Measurements from ENCODE around the gene ZNF74.

ZNF74 gene

DNA sequence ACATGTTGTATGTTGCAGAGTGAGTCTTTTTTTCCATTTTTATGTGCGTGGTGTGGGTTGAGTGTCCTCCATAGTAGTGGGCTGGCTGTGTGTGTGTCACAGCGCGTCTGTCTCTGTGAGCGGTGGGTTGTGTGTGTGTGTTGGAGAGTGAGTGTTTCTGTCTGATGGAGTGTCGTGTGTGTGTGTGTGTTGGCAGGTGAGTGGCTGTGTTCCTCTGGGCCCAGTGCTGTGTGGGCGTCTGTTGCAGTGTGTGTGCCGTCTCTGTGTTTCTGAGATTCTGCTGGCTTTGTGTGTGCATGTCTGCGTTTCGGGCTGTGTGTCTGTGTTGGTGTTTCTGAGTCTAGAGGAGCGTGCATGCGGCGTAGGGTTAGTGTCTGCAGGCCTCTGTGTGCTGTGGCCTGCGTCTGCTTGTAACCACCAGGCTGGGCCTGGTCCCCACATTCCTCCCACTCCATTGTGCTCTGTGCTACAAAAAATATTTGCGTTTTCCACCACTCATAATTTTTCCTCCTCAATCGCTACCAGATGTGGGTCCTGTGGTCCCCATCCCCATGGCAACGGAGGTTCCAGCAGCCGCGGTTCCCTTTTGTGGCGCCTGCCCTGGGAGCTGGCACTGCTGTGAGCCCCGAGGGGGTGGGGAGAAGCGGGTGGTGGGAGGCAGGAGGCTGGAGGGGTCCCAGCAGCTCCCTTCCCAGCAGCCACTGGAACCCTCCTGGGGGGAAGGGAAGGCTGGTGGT is 28.5 kb downstream of the ZNF74 start:
- H3K4me2 ChIP-seq (ENCODE audit: low read length) = no peak overlapping the region
- no peak overlapping the region for H3K9ac ChIP-seq
- H3K9me3 ChIP-seq (ENCODE audit: control insufficient read depth, low read length) = no peaks in the 10 kb centered on the region
- H3K4me1 ChIP-seq = no peaks in the 10 kb centered on the region
- H2AFZ ChIP-seq = no peak overlapping the region
- no peaks in the 10 kb centered on the region for H3K36me3 ChIP-seq (ENCODE audit: control insufficient read depth, insufficient read depth, low read length)
- peaks cover 10% of the 10 kb centered on the region for H3K27me3 ChIP-seq (ENCODE audit: control insufficient read depth, insufficient read depth, low read length)
- TF ChIP-seq, protein P1, sequence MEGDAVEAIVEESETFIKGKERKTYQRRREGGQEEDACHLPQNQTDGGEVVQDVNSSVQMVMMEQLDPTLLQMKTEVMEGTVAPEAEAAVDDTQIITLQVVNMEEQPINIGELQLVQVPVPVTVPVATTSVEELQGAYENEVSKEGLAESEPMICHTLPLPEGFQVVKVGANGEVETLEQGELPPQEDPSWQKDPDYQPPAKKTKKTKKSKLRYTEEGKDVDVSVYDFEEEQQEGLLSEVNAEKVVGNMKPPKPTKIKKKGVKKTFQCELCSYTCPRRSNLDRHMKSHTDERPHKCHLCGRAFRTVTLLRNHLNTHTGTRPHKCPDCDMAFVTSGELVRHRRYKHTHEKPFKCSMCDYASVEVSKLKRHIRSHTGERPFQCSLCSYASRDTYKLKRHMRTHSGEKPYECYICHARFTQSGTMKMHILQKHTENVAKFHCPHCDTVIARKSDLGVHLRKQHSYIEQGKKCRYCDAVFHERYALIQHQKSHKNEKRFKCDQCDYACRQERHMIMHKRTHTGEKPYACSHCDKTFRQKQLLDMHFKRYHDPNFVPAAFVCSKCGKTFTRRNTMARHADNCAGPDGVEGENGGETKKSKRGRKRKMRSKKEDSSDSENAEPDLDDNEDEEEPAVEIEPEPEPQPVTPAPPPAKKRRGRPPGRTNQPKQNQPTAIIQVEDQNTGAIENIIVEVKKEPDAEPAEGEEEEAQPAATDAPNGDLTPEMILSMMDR (IDR thresholded peaks at IDR 0.05) = no peak
- H3K4me3 ChIP-seq (ENCODE audit: low read depth, low read length) = no peak overlapping the region
- H3K79me2 ChIP-seq = no peaks in the 10 kb centered on the region
- H3K27ac ChIP-seq = no peak overlapping the region

DNA sequence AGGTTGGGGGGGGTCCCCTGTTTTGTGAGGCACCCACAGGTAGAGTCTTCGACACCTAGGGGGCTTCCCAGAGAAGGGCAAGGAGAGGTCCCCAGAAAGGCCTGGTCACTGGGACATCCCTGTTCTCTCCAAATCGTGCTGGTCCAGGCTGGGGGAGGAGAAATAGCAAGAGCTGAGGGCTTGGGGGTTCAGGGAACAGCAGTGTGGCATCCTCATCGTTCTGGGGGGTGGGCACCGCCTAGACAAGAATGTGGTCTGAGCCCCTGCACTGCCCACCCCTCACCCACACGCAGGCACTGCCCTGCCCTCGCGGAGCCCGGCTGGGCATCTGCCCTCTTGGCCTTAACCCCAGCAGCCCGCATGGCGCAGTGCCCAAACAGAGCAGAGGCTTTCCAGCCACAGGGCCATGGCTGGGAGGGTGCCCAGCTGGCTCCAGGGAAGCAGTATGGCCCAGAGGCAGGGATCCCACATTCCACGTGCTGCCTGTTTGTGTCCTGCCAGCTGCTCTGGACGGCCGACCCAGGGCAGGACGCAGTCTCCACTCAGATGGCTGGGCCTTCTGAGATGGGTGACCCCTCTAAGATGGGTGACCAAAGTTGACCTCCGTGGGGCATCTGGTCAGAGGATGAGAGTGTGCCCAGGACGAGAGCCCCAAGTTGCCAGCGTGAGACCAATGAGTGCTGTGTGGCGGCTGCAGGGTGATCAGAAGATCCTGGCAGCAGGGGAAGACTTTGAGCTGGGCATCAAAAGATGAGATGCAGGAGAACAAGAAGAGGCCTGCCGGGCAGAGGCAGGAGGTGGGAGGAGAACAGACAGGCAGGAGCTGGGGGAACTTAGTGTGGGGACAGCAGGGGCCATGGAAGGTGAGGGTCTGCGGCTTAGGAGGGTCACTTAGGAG is 29.3 kb downstream of the ZNF74 start:
- Histone ChIP-seq H3K4me1 (no peaks in the 10 kb centered on the region), H3K36me3 (ENCODE audit: control insufficient read depth, insufficient read depth, low read length) (no peaks in the 10 kb centered on the region), H3K9me3 (ENCODE audit: control insufficient read depth, low read length) (no peaks in the 10 kb centered on the region), H3K4me3 (ENCODE audit: low read depth, low read length) (no peak overlapping the region), H3K79me2 (no peaks in the 10 kb centered on the region), H3K27me3 (ENCODE audit: control insufficient read depth, insufficient read depth, low read length) (peaks cover 10% of the 10 kb centered on the region), H3K27ac (no peak overlapping the region), H3K4me2 (ENCODE audit: low read length) (no peak overlapping the region), H3K9ac (no peak overlapping the region), H2AFZ (no peak overlapping the region)
- TF ChIP-seq, protein P1 (IDR thresholded peaks at IDR 0.05) = no peak

DNA sequence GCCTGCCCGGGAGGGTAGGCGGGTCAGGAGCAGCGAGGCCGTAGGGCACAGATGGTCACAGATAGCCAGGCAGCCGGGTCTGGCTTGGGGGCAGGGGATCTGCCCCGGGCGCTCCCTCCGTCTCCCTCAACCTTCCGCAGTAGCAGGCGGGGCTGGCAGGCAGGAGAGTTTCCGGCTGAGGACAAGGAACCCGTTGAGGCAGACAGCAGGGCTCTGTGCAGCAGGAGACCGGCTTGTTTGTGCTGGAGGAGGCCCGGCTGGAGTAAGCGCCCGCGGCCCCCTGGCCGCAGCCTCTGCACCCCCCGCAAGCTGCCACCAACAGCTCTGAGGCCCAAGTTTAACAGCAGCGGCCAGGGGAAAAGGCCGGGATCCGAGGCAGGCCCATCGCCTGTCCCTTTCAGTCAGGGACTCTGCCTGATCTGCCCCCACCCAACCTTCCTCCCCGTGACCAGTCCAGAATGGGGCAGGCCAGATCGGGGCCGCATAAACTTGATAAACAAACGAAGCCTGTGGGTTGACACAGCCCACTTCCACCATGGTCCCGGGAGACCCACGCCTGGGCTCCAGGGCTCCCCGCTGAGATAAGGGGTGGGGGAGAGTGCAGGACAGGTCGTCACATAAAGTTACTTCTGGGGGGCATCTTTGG is 30.1 kb downstream of the ZNF74 start:
- Histone ChIP-seq H3K27me3 (ENCODE audit: control insufficient read depth, insufficient read depth, low read length) (peaks cover 10% of the 10 kb centered on the region), H3K27ac (no peak overlapping the region), H3K9ac (no peak overlapping the region), H3K9me3 (ENCODE audit: control insufficient read depth, low read length) (no peaks in the 10 kb centered on the region), H3K79me2 (no peaks in the 10 kb centered on the region), H3K4me3 (ENCODE audit: low read depth, low read length) (no peak overlapping the region), H3K4me1 (no peaks in the 10 kb centered on the region), H3K36me3 (ENCODE audit: control insufficient read depth, insufficient read depth, low read length) (no peaks in the 10 kb centered on the region), H3K4me2 (ENCODE audit: low read length) (no peak overlapping the region), H2AFZ (no peak overlapping the region)
- TF ChIP-seq, protein P1 (IDR thresholded peaks at IDR 0.05) = no peak

DNA sequence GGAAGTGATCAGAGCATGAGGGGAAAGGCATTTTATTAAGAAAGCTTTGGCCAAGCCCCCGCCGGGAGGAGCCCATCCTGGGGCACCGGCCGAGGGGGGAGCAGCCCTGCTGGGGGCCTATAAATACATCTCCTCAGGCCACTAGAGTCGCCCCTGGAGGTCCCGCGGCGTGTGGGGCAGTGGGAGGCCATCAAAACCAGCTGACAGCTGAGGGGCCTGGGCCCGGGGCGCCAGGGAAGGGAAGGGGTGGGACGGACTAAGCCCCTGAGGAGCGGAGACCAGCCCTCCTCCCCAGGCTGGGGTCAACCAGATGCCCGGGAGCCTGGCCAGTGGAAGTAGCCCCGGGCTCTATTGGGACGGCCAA is 30.6 kb downstream of the ZNF74 start:
- H3K4me2 ChIP-seq (ENCODE audit: low read length) = no peak overlapping the region
- H3K4me1 ChIP-seq = no peaks in the 10 kb centered on the region
- H3K9ac ChIP-seq = no peak overlapping the region
- H3K4me3 ChIP-seq (ENCODE audit: low read depth, low read length) = no peak overlapping the region
- TF ChIP-seq, protein P1 (IDR thresholded peaks at IDR 0.05) = no peak
- H3K27me3 ChIP-seq (ENCODE audit: control insufficient read depth, insufficient read depth, low read length) = peaks cover 10% of the 10 kb centered on the region
- H3K27ac ChIP-seq = no peak overlapping the region
- H3K79me2 ChIP-seq = no peaks in the 10 kb centered on the region
- H3K9me3 ChIP-seq (ENCODE audit: control insufficient read depth, low read length) = no peaks in the 10 kb centered on the region
- H2AFZ ChIP-seq = no peak overlapping the region
- no peaks in the 10 kb centered on the region for H3K36me3 ChIP-seq (ENCODE audit: control insufficient read depth, insufficient read depth, low read length)

Data from parathyroid adenoma (tissue), 2 donors.